Pons (tissue), 1 donor: ENCODE measurements around the gene CHEK1.
"Not testable (repeated sequence)": the region's sequence is repeated elsewhere in the genome, so short reads cannot be mapped to it uniquely, and the experiment has no call there.

Experiments
- DNase-seq: peaks from one replicate; pipeline ENCODE4 v3.0.0-alpha.2; 2016; ENCODE audit warnings: low spot score

CHEK1 gene

GRCh38 chr11:125624756-125625213, at the start of gene CHEK1:
Gene CHEK1 (plus strand): TSS chr11:125625163. CDS start chr11:125626769, 1,606 bp downstream.
- DNase-seq, result peak; percentile 1

GRCh38 chr11:125577181-125577580, 47.8 kb upstream of the CHEK1 start:
- not testable (repeated sequence) for DNase-seq

- DNase-seq, result no peak
These were observed 46.2 kb upstream of the CHEK1 start for GRCh38 chr11:125578783-125579182.

GRCh38 chr11:125579811-125580210, 45.2 kb upstream of the CHEK1 start:
- DNase-seq, result no peak

GRCh38 chr11:125583496-125583895, 41.5 kb upstream of the CHEK1 start:
- no peak for DNase-seq

- no peak for DNase-seq
These were observed 39.5 kb upstream of the CHEK1 start for GRCh38 chr11:125585487-125585886.

GRCh38 chr11:125586623-125587022, 38.3 kb upstream of the CHEK1 start:
- no peak for DNase-seq

GRCh38 chr11:125587480-125587879, 37.5 kb upstream of the CHEK1 start:
- no peak for DNase-seq

GRCh38 chr11:125588505-125588904, 36.5 kb upstream of the CHEK1 start:
- no peak for DNase-seq

GRCh38 chr11:125591649-125592304, 33.2 kb upstream of the CHEK1 start:
- no peak for DNase-seq

- peak; percentile 100 for DNase-seq
These were observed 32.5 kb upstream of the CHEK1 start, which contains the start of gene STT3A for GRCh38 chr11:125592305-125593113. Gene STT3A (plus strand): TSS chr11:125592852. CDS start chr11:125595916, 3,064 bp downstream.

GRCh38 chr11:125593114-125593820, 31.7 kb upstream of the CHEK1 start:
- DNase-seq, result no peak

- DNase-seq, result no peak
These were observed 30.0 kb upstream of the CHEK1 start for GRCh38 chr11:125594958-125595357.

- no peak for DNase-seq
These were observed 24.3 kb upstream of the CHEK1 start for GRCh38 chr11:125600663-125601062.

GRCh38 chr11:125603207-125603606, 21.8 kb upstream of the CHEK1 start:
- no peak for DNase-seq

- no peak for DNase-seq
These were observed 19.5 kb upstream of the CHEK1 start for GRCh38 chr11:125605417-125605816.

- DNase-seq, result no peak
These were observed 15.4 kb upstream of the CHEK1 start for GRCh38 chr11:125609545-125609944.

- no peak for DNase-seq
These were observed 6.6 kb upstream of the CHEK1 start for GRCh38 chr11:125618383-125618782.

- DNase-seq, result no peak
These were observed 3.0 kb upstream of the CHEK1 start for GRCh38 chr11:125621995-125622394.

- DNase-seq, result no peak
These were observed 1.9 kb upstream of the CHEK1 start for GRCh38 chr11:125623064-125623463.

GRCh38 chr11:125625225-125625629, 264 bp downstream of the CHEK1 start:
- DNase-seq, result no peak

- peak; percentile 74 for DNase-seq
These were observed 796 bp downstream of the CHEK1 start for GRCh38 chr11:125625630-125626287.
